Measurements from ENCODE around the gene GRIN1. TPM values are rescaled to one million over a fixed set of nuclear protein-coding genes. Genes with fewer than 3 reads are reported as not detected.

The GRIN1 gene
- total and polyA plus RNA-seq, 8 donors = 0.08 to 0.53 (median 0.28) TPM; not detected in 2

- no peak for FAIRE-seq
- 90 to 94% methylated on average over 18 to 20 of the region's 20 CpGs for WGBS, 2 donors
- intact Hi-C loops (cut with DNase I) = no loop called here
- H3K9me3 ChIP-seq = no peaks in the 10 kb centered on the region
- H3K4me1 ChIP-seq = no peaks in the 10 kb centered on the region
- H3K36me3 ChIP-seq = peaks cover 3 to 20% (median 3%) of the 10 kb centered on the region in 3 donors
- DNase-seq = peak in 1 of 6 donors; percentile 26
- ATAC-seq = no peak
- no peaks in the 10 kb centered on the region for H3K27me3 ChIP-seq
- H3K27ac ChIP-seq = no peak overlapping the region
- H3K4me3 ChIP-seq = no peak overlapping the region
- no peak for TF ChIP-seq CTCF (IDR thresholded peaks at IDR 0.05)
Observed at GRCh38 chr9:137097761-137098462, 41.0 kb upstream of the GRIN1 start.

- DNase-seq (peak in 1 of 6 donors; percentile 19), FAIRE-seq (no peak), ATAC-seq (no peak)
- TF ChIP-seq CTCF (IDR thresholded peaks at IDR 0.05) = no peak
- WGBS, 2 donors = 89 to 91% methylated on average over 14 of the region's 14 CpGs
- Histone ChIP-seq H3K27ac (no peak overlapping the region), H3K9me3 (no peaks in the 10 kb centered on the region), H3K4me3 (no peak overlapping the region), H3K27me3 (no peaks in the 10 kb centered on the region), H3K36me3 (peaks cover 0 to 25% (median 3%) of the 10 kb centered on the region in 3 donors), H3K4me1 (no peaks in the 10 kb centered on the region)
- intact Hi-C loops (cut with DNase I) = no loop called here
Observed at GRCh38 chr9:137099231-137099630, 39.7 kb upstream of the GRIN1 start.

GRCh38 chr9:137103206-137103999 is 35.6 kb upstream of the GRIN1 start:
- H3K27ac ChIP-seq = no peak overlapping the region
- peaks cover 0 to 39% (median 0%) of the 10 kb centered on the region in 3 donors for H3K36me3 ChIP-seq
- H3K27me3 ChIP-seq = no peaks in the 10 kb centered on the region
- no peaks in the 10 kb centered on the region for H3K4me1 ChIP-seq
- WGBS, 2 donors = 90 to 94% methylated on average over 37 of the region's 37 CpGs
- DNase-seq (peak in 1 of 6 donors; percentile 12), FAIRE-seq (no peak), ATAC-seq (no peak)
- no peaks in the 10 kb centered on the region for H3K9me3 ChIP-seq
- no peak for TF ChIP-seq CTCF (IDR thresholded peaks at IDR 0.05)
- no peak overlapping the region for H3K4me3 ChIP-seq
- intact Hi-C loops (cut with DNase I) = no loop called here

GRCh38 chr9:137105814-137106661 is 32.9 kb upstream of the GRIN1 start:
- peak in 1 of 6 donors; percentile 24 for DNase-seq
- FAIRE-seq = no peak
- no peak for ATAC-seq
- H3K9me3 ChIP-seq = no peaks in the 10 kb centered on the region
- no peaks in the 10 kb centered on the region for H3K4me1 ChIP-seq
- intact Hi-C loops (cut with DNase I) = no loop called here
- WGBS, 2 donors = 91 to 94% methylated on average over 31 of the region's 31 CpGs
- no peak overlapping the region for H3K4me3 ChIP-seq
- H3K27ac ChIP-seq = no peak overlapping the region
- peaks cover 0 to 39% (median 0%) of the 10 kb centered on the region in 3 donors for H3K36me3 ChIP-seq
- no peak for TF ChIP-seq CTCF (IDR thresholded peaks at IDR 0.05)
- no peaks in the 10 kb centered on the region for H3K27me3 ChIP-seq
